Mononuclear cell (primary cell): ENCODE data around the gene SHB. TPM values are rescaled to one million over a fixed set of nuclear protein-coding genes. Genes with fewer than 3 reads are reported as not detected.

Experiments used
- H3K27me3 ChIP-seq: 2 replicates; pipeline ENCODE4 v1.6.0; 2011; ENCODE audit warnings: low read length, control low read depth; ENCODE audit not compliant: insufficient read depth
- H3K4me1 ChIP-seq: 2 replicates; pipeline ENCODE4 v1.5.1; 2011; ENCODE audit warnings: mild to moderate bottlenecking, low read length, control low read depth; ENCODE audit not compliant: insufficient read depth
- H3K4me3 ChIP-seq: 2 replicates; pipeline ENCODE4 v1.5.1; 2011; ENCODE audit warnings: mild to moderate bottlenecking, low read length, moderate library complexity
- H3K9me3 ChIP-seq: 2 replicates; pipeline ENCODE4 v1.5.1; 2011; ENCODE audit warnings: low read depth, mild to moderate bottlenecking, control low read depth, low read length
- total RNA-seq: library from RNA; depleted of rRNA; stranded (reverse); fragments of >200 nt; gene quantifications from one replicate; pipeline ENCODE4 v1.2.3, GENCODE V29; 2012

SHB gene
- total RNA-seq, 1 donor: 5.2 TPM

GRCh38 chr9:38018958-38019602, 49.9 kb downstream of the SHB start:
- Histone ChIP-seq H3K4me3 (no peak overlapping the region), H3K9me3 (no peaks in the 10 kb centered on the region), H3K27me3 (no peaks in the 10 kb centered on the region), H3K4me1 (peaks cover 11% of the 10 kb centered on the region)

GRCh38 chr9:38018241-38018957, 50.6 kb downstream of the SHB start:
- H3K4me3 ChIP-seq: no peak overlapping the region
- no peaks in the 10 kb centered on the region for H3K9me3 ChIP-seq
- H3K4me1 ChIP-seq: peaks cover 11% of the 10 kb centered on the region
- H3K27me3 ChIP-seq: no peaks in the 10 kb centered on the region

- Histone ChIP-seq H3K4me1 (peaks cover 11% of the 10 kb centered on the region), H3K4me3 (no peak overlapping the region), H3K27me3 (no peaks in the 10 kb centered on the region), H3K9me3 (no peaks in the 10 kb centered on the region)
Observed at GRCh38 chr9:38017885-38018186, 51.2 kb downstream of the SHB start.

- Histone ChIP-seq H3K4me1 (peaks cover 11% of the 10 kb centered on the region), H3K27me3 (no peaks in the 10 kb centered on the region), H3K9me3 (no peaks in the 10 kb centered on the region), H3K4me3 (no peak overlapping the region)
Observed at GRCh38 chr9:38017149-38017884, 51.7 kb downstream of the SHB start.

GRCh38 chr9:38016375-38017135, 52.5 kb downstream of the SHB start:
- no peaks in the 10 kb centered on the region for H3K27me3 ChIP-seq
- H3K4me1 ChIP-seq: peaks cover 11% of the 10 kb centered on the region
- no peak overlapping the region for H3K4me3 ChIP-seq
- no peaks in the 10 kb centered on the region for H3K9me3 ChIP-seq

- H3K4me3 ChIP-seq: no peak overlapping the region
- H3K9me3 ChIP-seq: no peaks in the 10 kb centered on the region
- H3K4me1 ChIP-seq: peaks cover 11% of the 10 kb centered on the region
- H3K27me3 ChIP-seq: no peaks in the 10 kb centered on the region
Observed at GRCh38 chr9:38015906-38016305, 53.1 kb downstream of the SHB start.

- H3K4me3 ChIP-seq: no peak overlapping the region
- no peaks in the 10 kb centered on the region for H3K27me3 ChIP-seq
- peaks cover 4% of the 10 kb centered on the region for H3K4me1 ChIP-seq
- no peaks in the 10 kb centered on the region for H3K9me3 ChIP-seq
Observed at GRCh38 chr9:38015266-38015665, 53.8 kb downstream of the SHB start.

- Histone ChIP-seq H3K9me3 (no peaks in the 10 kb centered on the region), H3K4me3 (no peak overlapping the region), H3K4me1 (peaks cover 15% of the 10 kb centered on the region), H3K27me3 (no peaks in the 10 kb centered on the region)
Observed at GRCh38 chr9:38012767-38013450, 56.1 kb downstream of the SHB start.

- no peaks in the 10 kb centered on the region for H3K27me3 ChIP-seq
- no peak overlapping the region for H3K4me3 ChIP-seq
- H3K4me1 ChIP-seq: peaks cover 17% of the 10 kb centered on the region
- no peaks in the 10 kb centered on the region for H3K9me3 ChIP-seq
Observed at GRCh38 chr9:38011991-38012390, 57.0 kb downstream of the SHB start.

- Histone ChIP-seq H3K4me1 (peaks cover 17% of the 10 kb centered on the region), H3K4me3 (no peak overlapping the region), H3K27me3 (no peaks in the 10 kb centered on the region), H3K9me3 (no peaks in the 10 kb centered on the region)
Observed at GRCh38 chr9:38010918-38011704, 57.9 kb downstream of the SHB start.

- H3K27me3 ChIP-seq: no peaks in the 10 kb centered on the region
- H3K4me3 ChIP-seq: no peak overlapping the region
- no peaks in the 10 kb centered on the region for H3K9me3 ChIP-seq
- H3K4me1 ChIP-seq: peaks cover 17% of the 10 kb centered on the region
Observed at GRCh38 chr9:38009990-38010389, 59.0 kb downstream of the SHB start.

GRCh38 chr9:38009035-38009501, 60.0 kb downstream of the SHB start:
- H3K9me3 ChIP-seq: no peaks in the 10 kb centered on the region
- no peaks in the 10 kb centered on the region for H3K27me3 ChIP-seq
- H3K4me3 ChIP-seq: no peak overlapping the region
- H3K4me1 ChIP-seq: peaks cover 17% of the 10 kb centered on the region

- Histone ChIP-seq H3K4me3 (no peak overlapping the region), H3K9me3 (no peaks in the 10 kb centered on the region), H3K27me3 (no peaks in the 10 kb centered on the region), H3K4me1 (peaks cover 17% of the 10 kb centered on the region)
Observed at GRCh38 chr9:38008168-38009034, 60.6 kb downstream of the SHB start.
